Stomach (tissue), 9 donors: ENCODE measurements around the gene TRAF4. TPM values are rescaled to one million over a fixed set of nuclear protein-coding genes. Genes with fewer than 3 reads are reported as not detected.
"Not testable (repeated sequence)": the region's sequence is repeated elsewhere in the genome, so short reads cannot be mapped to it uniquely, and the experiment has no call there.

Source experiments
- DNase-seq, 2 donors: peaks; one replicate each; pipeline versions ENCODE4 v3.0.0 to v3.0.0-alpha.2; 2013 to 2019
- H3K27ac ChIP-seq, 5 donors: fragments of 200-600 bp in 4 of 5; sonication (generic) in 4 of 5; one replicate each; pipeline ENCODE4 v1.5.1; 2013 to 2019; ENCODE audit warnings: mild to moderate bottlenecking in 1 of 5, moderate library complexity in 1 of 5
- H3K27me3 ChIP-seq, 3 donors: fragments of 200-600 bp; sonication (generic); one replicate each; pipeline ENCODE4 v1.5.1; 2017 to 2019; ENCODE audit warnings: mixed run types in 1 of 3
- H3K36me3 ChIP-seq, 4 donors: fragments of 200-600 bp; sonication (generic); 1 replicate in 3 of 4; 2 replicates in 1 of 4; pipeline ENCODE4 v1.5.1; 2016 to 2019
- H3K4me1 ChIP-seq, 4 donors: fragments of 200-600 bp; sonication (generic); one replicate each; pipeline ENCODE4 v1.5.1; 2016 to 2019
- H3K4me3 ChIP-seq, 4 donors: fragments of 200-600 bp; sonication (generic) in 3 of 4; one replicate each; pipeline ENCODE4 v1.5.1; 2016 to 2019; ENCODE audit warnings: mild to moderate bottlenecking in 1 of 4
- H3K9me3 ChIP-seq, 4 donors: fragments of 200-600 bp; sonication (generic); one replicate each; pipeline ENCODE4 v1.5.1; 2016 to 2019
- EP300 ChIP-seq: sonication (generic); formaldehyde crosslinking; IDR thresholded peaks from one replicate; pipeline ENCODE4 v1.6.1; 2017; ENCODE audit warnings: antibody characterized with exemption
- POLR2A ChIP-seq, 4 donors: fragments of 450-650 bp; IDR thresholded peaks; one replicate each; pipeline ENCODE4 v1.6.1; 2016; ENCODE audit warnings: antibody characterized with exemption in 4 of 4, control low read depth in 2 of 4, mild to moderate bottlenecking in 1 of 4, moderate library complexity in 1 of 4
- POLR2AphosphoS5 ChIP-seq, 3 donors: sonication (generic); formaldehyde crosslinking; IDR thresholded peaks; one replicate each; pipeline ENCODE4 v1.6.1; 2016; ENCODE audit warnings: antibody characterized with exemption in 3 of 3
- WGBS, 5 donors: extraction: QIAGEN DNeasy Blood & Tissue Kit in 3 of 5; methylation state at CpG; one replicate each; pipeline versions ENCODE4 v1.1.5 to v1.1.7; 2013 to 2018; 5-methylcytosine and 5-hydroxymethylcytosine counted together
- intact Hi-C: fragments of 100-400 bp; cut with DNase I; formaldehyde crosslinking; loops from one replicate; pipeline ENCODE4 v1.15.1; 2023; ENCODE audit warnings: low total_unique reads
- polyA plus RNA-seq, 3 donors: library from polyadenylated mRNA; stranded (reverse); fragments of 200-250 nt; gene quantifications; one replicate each; pipeline ENCODE4 v1.2.3, GENCODE V29; 2013
- total RNA-seq, 5 donors: library from RNA; depleted of rRNA; stranded (reverse); fragments of >200 nt; gene quantifications; one replicate each; pipeline versions ENCODE4 v1.1.0 to v1.2.3, GENCODE V29; 2014 to 2016
- TF ChIP-seq, protein P1 (sequence below), 7 experiments: fragments of 450-650 bp in 4 of 7; fragments of 200-600 bp in 3 of 7; sonication (generic) in 3 of 7; IDR thresholded peaks; one replicate each; pipeline ENCODE4 v1.5.1; 2016 to 2019; ENCODE audit warnings: antibody characterized with exemption in 7 of 7, control low read depth in 2 of 7, mild to moderate bottlenecking in 1 of 7
- donor health status: healthy with polysubstance abuse.
- donor health status: Bipolar disorder and iron deficiency.
- donor health status: healthy.

Gene TRAF4
- total and polyA plus RNA-seq, 8 donors: 29.0 to 383 (median 40.0) TPM

DNA sequence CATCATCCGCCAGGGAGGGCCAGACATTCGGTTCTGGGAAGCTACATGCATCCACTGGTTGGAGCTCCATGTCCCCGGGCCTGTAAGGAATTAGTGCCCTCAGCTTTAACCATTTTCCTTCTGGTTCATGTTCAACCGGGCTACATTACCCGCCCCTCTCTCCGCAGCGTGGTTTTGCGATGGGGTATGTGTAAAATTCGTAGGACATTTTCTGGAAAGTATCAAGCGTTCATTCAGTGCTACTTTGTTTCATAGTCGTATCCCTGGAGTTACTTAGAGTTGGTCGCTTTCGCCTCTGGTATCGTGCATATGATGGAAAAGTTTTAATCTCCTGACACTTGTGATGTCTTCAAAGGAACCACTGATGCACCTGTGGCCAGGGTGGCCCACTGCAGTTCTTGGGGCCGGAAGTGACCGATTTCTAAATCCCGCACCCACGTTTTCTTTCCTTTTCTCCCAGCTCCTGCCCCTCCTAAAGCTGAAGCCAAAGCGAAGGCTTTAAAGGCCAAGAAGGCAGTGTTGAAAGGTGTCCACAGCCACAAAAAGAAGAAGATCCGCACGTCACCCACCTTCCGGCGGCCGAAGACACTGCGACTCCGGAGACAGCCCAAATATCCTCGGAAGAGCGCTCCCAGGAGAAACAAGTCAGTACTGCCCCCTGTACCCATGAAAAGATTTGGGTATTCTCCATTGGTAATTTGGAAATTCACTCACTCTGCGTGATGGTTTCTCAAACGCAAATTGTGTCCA lies 23.4 kb upstream of the TRAF4 start:
- H3K27ac ChIP-seq: peak overlapping the region; percentile 86 to 94 (median 90)
- peaks cover 48 to 92% (median 85%) of the 10 kb centered on the region in 4 donors for H3K4me1 ChIP-seq
- TF ChIP-seq, protein P1, sequence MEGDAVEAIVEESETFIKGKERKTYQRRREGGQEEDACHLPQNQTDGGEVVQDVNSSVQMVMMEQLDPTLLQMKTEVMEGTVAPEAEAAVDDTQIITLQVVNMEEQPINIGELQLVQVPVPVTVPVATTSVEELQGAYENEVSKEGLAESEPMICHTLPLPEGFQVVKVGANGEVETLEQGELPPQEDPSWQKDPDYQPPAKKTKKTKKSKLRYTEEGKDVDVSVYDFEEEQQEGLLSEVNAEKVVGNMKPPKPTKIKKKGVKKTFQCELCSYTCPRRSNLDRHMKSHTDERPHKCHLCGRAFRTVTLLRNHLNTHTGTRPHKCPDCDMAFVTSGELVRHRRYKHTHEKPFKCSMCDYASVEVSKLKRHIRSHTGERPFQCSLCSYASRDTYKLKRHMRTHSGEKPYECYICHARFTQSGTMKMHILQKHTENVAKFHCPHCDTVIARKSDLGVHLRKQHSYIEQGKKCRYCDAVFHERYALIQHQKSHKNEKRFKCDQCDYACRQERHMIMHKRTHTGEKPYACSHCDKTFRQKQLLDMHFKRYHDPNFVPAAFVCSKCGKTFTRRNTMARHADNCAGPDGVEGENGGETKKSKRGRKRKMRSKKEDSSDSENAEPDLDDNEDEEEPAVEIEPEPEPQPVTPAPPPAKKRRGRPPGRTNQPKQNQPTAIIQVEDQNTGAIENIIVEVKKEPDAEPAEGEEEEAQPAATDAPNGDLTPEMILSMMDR (IDR thresholded peaks at IDR 0.05): no peak
- TF ChIP-seq POLR2AphosphoS5 (IDR thresholded peaks at IDR 0.05) (no peak), EP300 (no peak), POLR2A (IDR thresholded peaks at IDR 0.05) (no peak)
- peak overlapping the region; percentile 84 to 98 (median 91) for H3K4me3 ChIP-seq
- H3K36me3 ChIP-seq: peaks cover 32 to 51% (median 46%) of the 10 kb centered on the region in 4 donors
- no peaks in the 10 kb centered on the region for H3K9me3 ChIP-seq
- 1 to 3% (median 2%) methylated on average over 25 to 30 of the region's 30 CpGs for WGBS, 5 donors
- intact Hi-C loops: no loop called here
- DNase-seq: peak in 1 of 2 donors; percentile 42
- peaks cover 0 to 14% (median 8%) of the 10 kb centered on the region in 3 donors for H3K27me3 ChIP-seq

DNA sequence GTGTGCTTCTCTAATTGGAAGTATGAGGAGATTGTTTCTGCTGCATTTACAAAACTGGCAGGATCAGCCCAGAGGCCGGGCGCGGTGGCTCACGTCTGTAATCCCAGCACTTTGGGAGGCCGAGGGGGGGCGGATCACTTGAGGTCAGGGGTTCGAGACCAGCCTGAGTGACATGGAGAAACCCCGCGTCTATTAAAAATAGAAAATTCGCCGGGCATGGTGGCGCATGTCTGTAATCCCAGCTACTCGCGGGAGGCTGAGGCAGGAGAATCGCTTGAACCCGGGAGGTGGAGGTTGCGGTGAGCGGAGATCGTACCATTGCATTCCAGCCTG lies 22.8 kb upstream of the TRAF4 start:
- peaks cover 52 to 92% (median 88%) of the 10 kb centered on the region in 4 donors for H3K4me1 ChIP-seq
- H3K27ac ChIP-seq: peak overlapping the region in 4 of 5 donors; percentile 86 to 94 (median 90)
- WGBS, 5 donors: 16 to 34% (median 24%) methylated on average over 18 to 19 of the region's 19 CpGs
- H3K27me3 ChIP-seq: peaks cover 0 to 14% (median 8%) of the 10 kb centered on the region in 3 donors
- H3K9me3 ChIP-seq, intact Hi-C loops, DNase-seq: not testable (repeated sequence)
- H3K36me3 ChIP-seq: peaks cover 32 to 45% (median 44%) of the 10 kb centered on the region in 4 donors
- H3K4me3 ChIP-seq: peak overlapping the region; percentile 84 to 98 (median 91)

DNA sequence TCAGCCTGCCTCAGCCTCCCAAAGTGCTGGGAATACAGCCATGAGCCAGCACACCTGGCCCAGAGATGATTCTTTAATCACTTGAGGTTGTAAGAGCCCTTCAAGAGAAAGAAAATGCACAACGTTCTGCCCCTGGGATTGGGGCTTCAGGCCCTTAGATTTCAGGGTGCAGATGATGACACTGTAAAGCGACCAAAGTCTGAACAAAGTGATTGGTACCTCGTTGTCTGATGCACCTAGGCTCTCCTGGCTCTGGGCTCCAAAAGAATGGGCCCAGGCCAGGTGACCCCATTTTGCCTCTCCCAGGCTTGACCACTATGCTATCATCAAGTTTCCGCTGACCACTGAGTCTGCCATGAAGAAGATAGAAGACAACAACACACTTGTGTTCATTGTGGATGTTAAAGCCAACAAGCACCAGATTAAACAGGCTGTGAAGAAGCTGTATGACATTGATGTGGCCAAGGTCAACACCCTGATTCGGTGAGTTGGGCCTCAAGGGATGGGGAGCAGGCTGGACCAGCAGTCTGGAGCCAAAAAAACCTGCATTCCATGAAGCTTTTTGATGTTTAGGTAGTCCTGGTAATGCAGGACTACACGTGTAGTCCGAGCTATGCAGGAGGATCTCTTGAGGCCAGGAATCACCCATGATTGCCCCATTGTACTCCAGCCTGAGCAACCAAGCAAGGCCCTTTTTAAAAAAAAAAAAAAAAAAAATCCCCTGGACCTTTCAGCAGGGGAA lies 21.2 kb upstream of the TRAF4 start:
- H3K36me3 ChIP-seq: peaks cover 32 to 45% (median 44%) of the 10 kb centered on the region in 4 donors
- H3K9me3 ChIP-seq: no peaks in the 10 kb centered on the region
- intact Hi-C loops: no loop called here
- peaks cover 46 to 89% (median 85%) of the 10 kb centered on the region in 4 donors for H3K4me1 ChIP-seq
- 55 to 70% (median 64%) methylated on average over 7 of the region's 7 CpGs for WGBS, 5 donors
- DNase-seq: no peak
- H3K4me3 ChIP-seq: peak overlapping the region in 2 of 4 donors; percentile 92 to 98
- peak overlapping the region in 1 of 5 donors; percentile 89 for H3K27ac ChIP-seq
- peaks cover 0 to 1% (median under 1%) of the 10 kb centered on the region in 3 donors for H3K27me3 ChIP-seq
- TF ChIP-seq POLR2AphosphoS5 (IDR thresholded peaks at IDR 0.05): no peak
- TF ChIP-seq POLR2A (IDR thresholded peaks at IDR 0.05): no peak
- no peak for TF ChIP-seq EP300
- TF ChIP-seq, protein P1 (IDR thresholded peaks at IDR 0.05): no peak

DNA sequence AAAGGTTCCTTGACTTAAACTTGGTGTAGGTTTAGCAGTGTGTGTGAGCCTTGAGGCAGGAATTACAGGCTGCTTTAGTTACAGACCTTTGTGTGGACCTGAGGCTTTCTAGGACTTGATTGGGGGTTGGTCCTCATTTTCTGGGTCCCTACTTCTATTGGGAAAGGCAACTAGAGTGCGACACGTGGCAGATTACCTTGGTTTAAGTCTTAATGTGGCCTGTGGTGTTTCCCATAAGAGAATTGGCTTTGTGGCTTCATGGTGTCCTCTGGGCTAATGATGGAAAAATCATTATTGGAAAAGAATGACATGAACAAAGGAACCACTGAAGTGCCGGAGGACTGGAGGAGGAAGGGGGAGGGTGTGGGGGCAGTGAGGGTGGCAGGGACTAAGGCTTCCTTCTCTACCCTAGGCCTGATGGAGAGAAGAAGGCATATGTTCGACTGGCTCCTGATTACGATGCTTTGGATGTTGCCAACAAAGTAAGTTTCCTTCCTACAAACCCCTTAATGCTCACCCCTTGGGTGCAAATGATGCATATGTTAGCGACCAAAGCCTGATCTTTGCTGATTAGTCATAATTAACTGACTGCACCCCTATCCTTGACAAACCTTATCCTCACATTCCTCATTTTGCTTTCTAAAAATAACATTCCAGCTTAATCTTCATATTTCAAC lies 20.5 kb upstream of the TRAF4 start:
- DNase-seq: no peak
- intact Hi-C loops: no loop called here
- peak overlapping the region in 1 of 4 donors; percentile 92 for H3K4me3 ChIP-seq
- H3K36me3 ChIP-seq: peaks cover 32 to 45% (median 44%) of the 10 kb centered on the region in 4 donors
- no peaks in the 10 kb centered on the region for H3K27me3 ChIP-seq
- WGBS, 5 donors: 61 to 74% (median 68%) methylated on average over 6 of the region's 6 CpGs
- peaks cover 51 to 87% (median 85%) of the 10 kb centered on the region in 4 donors for H3K4me1 ChIP-seq
- no peak overlapping the region for H3K27ac ChIP-seq
- H3K9me3 ChIP-seq: no peaks in the 10 kb centered on the region
- TF ChIP-seq POLR2A (IDR thresholded peaks at IDR 0.05) (no peak), POLR2AphosphoS5 (IDR thresholded peaks at IDR 0.05) (no peak), EP300 (no peak)
- TF ChIP-seq, protein P1 (IDR thresholded peaks at IDR 0.05): no peak

DNA sequence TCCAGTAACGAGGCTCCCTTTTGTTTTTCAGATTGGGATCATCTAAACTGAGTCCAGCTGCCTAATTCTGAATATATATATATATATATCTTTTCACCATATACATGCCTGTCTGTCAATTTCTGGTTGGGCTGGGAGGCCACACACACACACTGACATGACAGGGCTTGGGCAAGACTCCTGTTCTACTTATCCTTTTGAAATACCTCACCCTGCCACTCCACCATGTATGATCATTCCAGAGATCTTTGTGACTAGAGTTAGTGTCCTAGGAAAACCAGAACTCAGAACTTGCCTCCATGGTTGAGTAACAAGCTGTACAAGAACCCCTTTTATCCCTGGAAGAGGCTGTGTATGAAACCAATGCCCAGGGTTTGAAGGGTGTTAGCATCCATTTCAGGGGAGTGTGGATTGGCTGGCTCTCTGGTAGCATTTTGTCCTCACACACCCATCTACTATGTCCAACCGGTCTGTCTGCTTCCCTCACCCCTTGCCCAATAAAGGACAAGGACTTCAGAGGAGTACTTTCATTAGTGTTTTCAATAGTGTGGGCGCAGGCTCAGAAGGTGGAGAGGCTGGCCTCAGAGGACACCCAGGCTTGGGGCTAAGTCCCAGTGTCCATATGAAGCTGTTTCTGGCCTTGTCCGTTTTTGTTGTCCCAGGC lies 19.8 kb upstream of the TRAF4 start:
- H3K9me3 ChIP-seq, intact Hi-C loops, DNase-seq, H3K4me3 ChIP-seq, H3K27me3 ChIP-seq: not testable (repeated sequence)
- Histone ChIP-seq H3K27ac (peak overlapping the region in 1 of 5 donors; percentile 15), H3K36me3 (peaks cover 32 to 45% (median 44%) of the 10 kb centered on the region in 4 donors), H3K4me1 (peaks cover 45 to 83% (median 80%) of the 10 kb centered on the region in 4 donors)
- WGBS, 5 donors: 57 to 66% (median 60%) methylated on average over 4 of the region's 4 CpGs
